Smooth muscle cell (in vitro differentiated cells): ENCODE data around the gene NOXA1. TPM values are rescaled to one million over a fixed set of nuclear protein-coding genes. Genes with fewer than 3 reads are reported as not detected.
"Not testable (repeated sequence)": the region's sequence is repeated elsewhere in the genome, so short reads cannot be mapped to it uniquely, and the experiment has no call there.

Experiments used
- DNase-seq: peaks from one replicate; lab custom pipeline; 2025; ENCODE audit not compliant: unreplicated experiment; lab: John Stamatoyannopoulos, UW
- H2AFZ ChIP-seq: fragments of 200-600 bp; sonication (generic); 2 replicates; pipeline ENCODE4 v1.6.0; 2016; ENCODE audit warnings: antibody characterized with exemption, low read depth, mild to moderate bottlenecking
- H3F3A ChIP-seq: fragments of 200-600 bp; sonication (generic); 2 replicates; pipeline ENCODE4 v1.6.0; 2017; ENCODE audit warnings: antibody characterized with exemption, low read depth
- H3K27ac ChIP-seq: fragments of 200-600 bp; sonication (generic); 2 replicates; pipeline ENCODE4 v1.5.1; 2016; ENCODE audit warnings: low read depth, mild to moderate bottlenecking
- H3K27me3 ChIP-seq: fragments of 200-600 bp; sonication (generic); 2 replicates; pipeline ENCODE4 v1.6.1; 2016; ENCODE audit warnings: low read depth, mild to moderate bottlenecking
- H3K36me3 ChIP-seq: fragments of 200-600 bp; sonication (generic); 2 replicates; pipeline ENCODE4 v1.5.1; 2016; ENCODE audit warnings: low read depth
- H3K4me1 ChIP-seq: fragments of 200-600 bp; sonication (generic); 2 replicates; pipeline ENCODE4 v1.5.1; 2016; ENCODE audit warnings: low read depth
- H3K4me2 ChIP-seq: fragments of 200-600 bp; sonication (generic); 2 replicates; pipeline ENCODE4 v1.6.0; 2016; ENCODE audit warnings: mild to moderate bottlenecking
- H3K4me3 ChIP-seq: fragments of 200-600 bp; sonication (generic); 2 replicates; pipeline ENCODE4 v1.5.1; 2016; ENCODE audit warnings: mild to moderate bottlenecking
- H3K79me2 ChIP-seq: fragments of 200-600 bp; sonication (generic); 2 replicates; pipeline ENCODE4 v1.6.0; 2016; ENCODE audit warnings: low read depth, mild to moderate bottlenecking
- H3K9ac ChIP-seq: fragments of 200-600 bp; sonication (generic); 2 replicates; pipeline ENCODE4 v1.6.0; 2016; ENCODE audit warnings: low read depth
- H3K9me3 ChIP-seq: fragments of 200-600 bp; sonication (generic); replicated peaks from 2 replicates; pipeline ENCODE4 v1.5.1; 2016; ENCODE audit warnings: low read depth
- H4K20me1 ChIP-seq: fragments of 200-600 bp; sonication (generic); 2 replicates; pipeline ENCODE4 v1.6.0; 2016; ENCODE audit warnings: low read depth
- CTCF ChIP-seq: fragments of 200-600 bp; sonication (generic); IDR thresholded peaks from 2 replicates; pipeline ENCODE4 v1.5.1; 2017; ENCODE audit warnings: borderline replicate concordance, mild to moderate bottlenecking, antibody characterized with exemption; ENCODE audit not compliant: insufficient read depth, poor library complexity, severe bottlenecking
- WGBS: methylation state at CpG from one replicate; pipeline ENCODE4 v1.1.7; 2016; ENCODE audit warnings: low lambda C conversion rate; 5-methylcytosine and 5-hydroxymethylcytosine counted together
- polyA plus RNA-seq: library from polyadenylated mRNA; unstranded; fragments of >200 nt; fragmentation: Nextera tagmentation; extraction: Ambion mirVana; gene quantifications from 2 replicates; pipeline ENCODE4 v1.2.1, GENCODE V29; 2016
- total RNA-seq: library from RNA; depleted of rRNA; stranded (reverse); fragments of >200 nt; gene quantifications from 2 replicates; pipeline ENCODE4 v1.2.3, GENCODE V29; 2014

The NOXA1 gene
- total and polyA plus RNA-seq, 2 experiments from 2014 or later: 0.09 to 0.81 TPM

- Histone ChIP-seq H2AFZ (no peak overlapping the region), H3K27ac (no peak overlapping the region), H3K9ac (no peak overlapping the region), H3K9me3 (no peaks in the 10 kb centered on the region), H3K4me2 (no peak overlapping the region), H3K27me3 (no peaks in the 10 kb centered on the region), H3K4me1 (no peaks in the 10 kb centered on the region), H3K79me2 (no peaks in the 10 kb centered on the region), H3K36me3 (no peaks in the 10 kb centered on the region), H4K20me1 (no peaks in the 10 kb centered on the region), H3F3A (peaks cover 6% of the 10 kb centered on the region), H3K4me3 (no peak overlapping the region)
- DNase-seq: no peak
- no peak for TF ChIP-seq CTCF
- 92% methylated on average over 35 of the region's 36 CpGs for WGBS
Observed at GRCh38 chr9:137449081-137449844, 26.1 kb downstream of the NOXA1 start.

- Histone ChIP-seq H3K4me3 (no peak overlapping the region), H3K27me3 (no peaks in the 10 kb centered on the region), H3K4me1 (no peaks in the 10 kb centered on the region), H3K9ac (no peak overlapping the region), H3F3A (peaks cover 6% of the 10 kb centered on the region), H4K20me1 (no peaks in the 10 kb centered on the region), H3K4me2 (no peak overlapping the region), H2AFZ (no peak overlapping the region), H3K27ac (no peak overlapping the region), H3K9me3 (no peaks in the 10 kb centered on the region), H3K79me2 (no peaks in the 10 kb centered on the region), H3K36me3 (no peaks in the 10 kb centered on the region)
- DNase-seq: no peak
- TF ChIP-seq CTCF: no peak
- 89% methylated on average over 14 of the region's 18 CpGs for WGBS
Observed at GRCh38 chr9:137449931-137450538, 26.8 kb downstream of the NOXA1 start.

- DNase-seq, H3K9me3 ChIP-seq, H3K79me2 ChIP-seq, H3K27ac ChIP-seq, H3K9ac ChIP-seq, H3K36me3 ChIP-seq, H3K4me3 ChIP-seq, H3K27me3 ChIP-seq, H3K4me1 ChIP-seq, H4K20me1 ChIP-seq, H3F3A ChIP-seq, H3K4me2 ChIP-seq, H2AFZ ChIP-seq: not testable (repeated sequence)
- WGBS: no CpG with 5 or more reads among the region's 24 CpGs
Observed at GRCh38 chr9:137450539-137451222, 27.5 kb downstream of the NOXA1 start.

GRCh38 chr9:137451264-137452005 lies 28.2 kb downstream of the NOXA1 start:
- H2AFZ ChIP-seq, H3K4me2 ChIP-seq, H3F3A ChIP-seq, DNase-seq, H3K4me3 ChIP-seq, H3K9ac ChIP-seq, H3K9me3 ChIP-seq, H3K36me3 ChIP-seq, H3K27ac ChIP-seq, H4K20me1 ChIP-seq, H3K27me3 ChIP-seq, H3K4me1 ChIP-seq, H3K79me2 ChIP-seq: not testable (repeated sequence)
- WGBS: no CpG with 5 or more reads among the region's 31 CpGs
